Osteoblast (primary cell): ENCODE data around the gene RRAS2. TPM values are rescaled to one million over a fixed set of nuclear protein-coding genes. Genes with fewer than 3 reads are reported as not detected.

Experiments
- DNase-seq: peaks from one replicate; pipeline ENCODE4 v3.0.0; 2011; ENCODE audit warnings: low spot score, mixed read lengths; ENCODE audit not compliant: insufficient read length; ENCODE audit errors: missing footprints
- H2AFZ ChIP-seq: 2 replicates; pipeline ENCODE4 v1.6.0; 2011; ENCODE audit warnings: mild to moderate bottlenecking, low read length
- H3K27ac ChIP-seq: 2 replicates; pipeline ENCODE4 v1.5.1; 2011; ENCODE audit warnings: mild to moderate bottlenecking, low read depth, low read length, moderate library complexity
- H3K27me3 ChIP-seq: 2 replicates; pipeline ENCODE4 v1.6.0; 2012; ENCODE audit warnings: mild to moderate bottlenecking, control low read depth, inconsistent platforms, low read length, moderate library complexity; ENCODE audit not compliant: insufficient read depth
- H3K36me3 ChIP-seq: 2 replicates; pipeline ENCODE4 v1.5.1; 2011; ENCODE audit warnings: mild to moderate bottlenecking, low read length, control low read depth, moderate library complexity; ENCODE audit not compliant: insufficient read depth
- H3K4me1 ChIP-seq: 2 replicates; pipeline ENCODE4 v1.5.1; 2011; ENCODE audit warnings: mild to moderate bottlenecking, low read length, control low read depth, moderate library complexity; ENCODE audit not compliant: insufficient read depth
- H3K4me2 ChIP-seq: 2 replicates; pipeline ENCODE4 v1.6.0; 2011; ENCODE audit warnings: mild to moderate bottlenecking, low read length; ENCODE audit not compliant: insufficient read depth
- H3K4me3 ChIP-seq: fragments of 200-600 bp; sonication (generic); 3 replicates; pipeline ENCODE4 v1.5.1; 2012; ENCODE audit warnings: mild to moderate bottlenecking, low read length, inconsistent platforms; ENCODE audit not compliant: insufficient read depth
- H3K79me2 ChIP-seq: 2 replicates; pipeline ENCODE4 v1.6.0; 2012; ENCODE audit warnings: mild to moderate bottlenecking, low read length, control low read depth, inconsistent platforms; ENCODE audit not compliant: insufficient read depth
- H3K9me3 ChIP-seq: 2 replicates; pipeline ENCODE4 v1.5.1; 2011; ENCODE audit warnings: low read depth, low read length, control low read depth
- H4K20me1 ChIP-seq: 2 replicates; pipeline ENCODE4 v1.6.0; 2012; ENCODE audit warnings: mild to moderate bottlenecking, low read length, control low read depth; ENCODE audit not compliant: insufficient read depth
- total RNA-seq: library from RNA; depleted of rRNA; stranded (reverse); fragments of >200 nt; gene quantifications from 2 replicates; pipeline ENCODE4 v1.2.3, GENCODE V29; 2012
- TF ChIP-seq, protein P1 (sequence below): IDR thresholded peaks from 2 replicates; pipeline ENCODE4 v1.5.1; 2011; ENCODE audit warnings: mild to moderate bottlenecking, low read depth, low read length, moderate library complexity; ENCODE audit errors: extremely low read depth

The RRAS2 gene
- total RNA-seq, 1 donor: 101 TPM

- TF ChIP-seq, protein P1, sequence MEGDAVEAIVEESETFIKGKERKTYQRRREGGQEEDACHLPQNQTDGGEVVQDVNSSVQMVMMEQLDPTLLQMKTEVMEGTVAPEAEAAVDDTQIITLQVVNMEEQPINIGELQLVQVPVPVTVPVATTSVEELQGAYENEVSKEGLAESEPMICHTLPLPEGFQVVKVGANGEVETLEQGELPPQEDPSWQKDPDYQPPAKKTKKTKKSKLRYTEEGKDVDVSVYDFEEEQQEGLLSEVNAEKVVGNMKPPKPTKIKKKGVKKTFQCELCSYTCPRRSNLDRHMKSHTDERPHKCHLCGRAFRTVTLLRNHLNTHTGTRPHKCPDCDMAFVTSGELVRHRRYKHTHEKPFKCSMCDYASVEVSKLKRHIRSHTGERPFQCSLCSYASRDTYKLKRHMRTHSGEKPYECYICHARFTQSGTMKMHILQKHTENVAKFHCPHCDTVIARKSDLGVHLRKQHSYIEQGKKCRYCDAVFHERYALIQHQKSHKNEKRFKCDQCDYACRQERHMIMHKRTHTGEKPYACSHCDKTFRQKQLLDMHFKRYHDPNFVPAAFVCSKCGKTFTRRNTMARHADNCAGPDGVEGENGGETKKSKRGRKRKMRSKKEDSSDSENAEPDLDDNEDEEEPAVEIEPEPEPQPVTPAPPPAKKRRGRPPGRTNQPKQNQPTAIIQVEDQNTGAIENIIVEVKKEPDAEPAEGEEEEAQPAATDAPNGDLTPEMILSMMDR: no peak
These were observed 28.1 kb downstream of the RRAS2 start for GRCh38 chr11:14330881-14331280.

DNA sequence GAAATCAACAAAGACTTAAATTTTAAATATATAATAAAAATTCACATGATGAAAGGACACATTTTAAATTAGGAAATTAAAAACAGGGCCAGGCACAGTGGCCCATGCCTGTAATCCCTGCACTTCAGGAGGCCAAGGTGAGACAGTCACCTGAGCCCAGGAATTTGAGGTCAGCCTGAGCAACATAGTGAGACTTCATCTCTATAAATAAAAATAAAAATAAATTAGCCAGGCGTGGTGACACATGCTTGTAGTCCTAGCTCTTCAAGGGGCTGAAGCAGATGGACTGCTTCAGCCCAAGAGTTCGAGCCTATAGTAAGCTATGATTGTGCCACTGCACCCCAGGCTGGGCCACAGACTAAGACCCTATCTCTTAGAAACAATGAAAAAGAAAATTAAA lies 29.3 kb downstream of the RRAS2 start:
- Histone ChIP-seq H3K9me3 (no peaks in the 10 kb centered on the region), H2AFZ (no peak overlapping the region), H4K20me1 (peaks cover 16% of the 10 kb centered on the region), H3K27me3 (no peaks in the 10 kb centered on the region), H3K79me2 (peaks cover 88% of the 10 kb centered on the region), H3K4me1 (no peaks in the 10 kb centered on the region), H3K4me3 (no peak overlapping the region), H3K4me2 (no peak overlapping the region), H3K36me3 (no peaks in the 10 kb centered on the region), H3K27ac (no peak overlapping the region)
- no peak for DNase-seq
- TF ChIP-seq, protein P1: no peak

More at GRCh38 chr11:14330881-14331280, 28.1 kb downstream of the RRAS2 start:
- Histone ChIP-seq H3K4me1 (peaks cover 4% of the 10 kb centered on the region), H3K9me3 (no peaks in the 10 kb centered on the region), H3K4me3 (no peak overlapping the region), H2AFZ (no peak overlapping the region), H4K20me1 (peaks cover 12% of the 10 kb centered on the region), H3K4me2 (no peak overlapping the region), H3K27me3 (no peaks in the 10 kb centered on the region), H3K27ac (no peak overlapping the region), H3K36me3 (no peaks in the 10 kb centered on the region), H3K79me2 (peaks cover 89% of the 10 kb centered on the region)
- DNase-seq: no peak

DNA sequence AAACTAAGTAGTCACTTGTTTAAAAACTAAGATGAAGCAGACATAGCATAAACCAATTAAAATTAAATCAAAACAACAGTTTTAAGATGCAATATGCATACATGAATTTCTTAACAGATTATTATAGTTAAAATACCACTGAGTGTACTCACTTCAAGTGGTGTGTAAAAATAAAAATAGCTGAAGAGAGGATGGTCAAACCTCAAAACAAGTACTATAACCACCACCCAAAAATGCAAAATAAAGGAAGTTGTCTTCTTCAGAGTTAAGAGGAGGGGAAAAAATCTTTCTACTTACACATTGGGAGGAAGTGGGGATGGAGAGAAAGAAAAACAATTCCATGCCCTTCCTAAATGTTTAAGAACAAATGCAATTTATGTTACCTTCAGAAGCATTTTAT lies 31.9 kb downstream of the RRAS2 start:
- Histone ChIP-seq H4K20me1 (peaks cover 18% of the 10 kb centered on the region), H3K4me1 (no peaks in the 10 kb centered on the region)
- TF ChIP-seq, protein P1: no peak

DNA sequence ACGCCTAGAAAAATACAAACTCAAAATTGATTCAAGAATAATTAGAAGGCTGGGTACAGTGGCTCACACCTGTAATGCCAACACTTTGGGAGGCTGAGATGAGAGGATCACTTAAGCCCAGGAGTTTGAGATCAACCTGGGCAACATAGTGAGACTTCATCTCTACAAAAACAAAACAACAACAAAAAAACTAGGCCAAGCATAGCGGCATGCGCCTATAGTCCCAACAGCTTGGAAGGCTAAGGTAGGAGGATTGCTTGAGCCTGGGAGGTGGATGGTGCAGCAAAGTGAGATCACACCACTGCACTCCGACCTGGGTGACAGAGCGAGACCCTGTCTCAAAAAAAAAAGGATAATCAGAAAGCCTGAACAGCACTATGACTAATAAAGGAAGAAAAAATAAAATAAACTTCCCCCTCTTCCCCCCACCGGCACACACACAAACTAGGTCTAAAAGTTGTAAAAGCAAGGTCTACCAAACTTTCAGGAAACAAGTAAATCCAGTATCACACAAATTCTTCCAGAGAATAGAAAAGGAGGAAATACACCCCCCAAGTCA lies 35.8 kb downstream of the RRAS2 start:
- Histone ChIP-seq H3K27me3 (no peaks in the 10 kb centered on the region), H3K4me1 (peaks cover 14% of the 10 kb centered on the region), H3K79me2 (peaks cover 87% of the 10 kb centered on the region), H3K9me3 (no peaks in the 10 kb centered on the region), H4K20me1 (peaks cover 34% of the 10 kb centered on the region), H3K4me3 (no peak overlapping the region), H3K36me3 (no peaks in the 10 kb centered on the region), H2AFZ (no peak overlapping the region), H3K4me2 (no peak overlapping the region), H3K27ac (no peak overlapping the region)
- DNase-seq: no peak
- TF ChIP-seq, protein P1: no peak

More for the DNA sequence above, 31.9 kb downstream of the RRAS2 start:
- Histone ChIP-seq H3K27me3 (no peaks in the 10 kb centered on the region), H3K79me2 (peaks cover 90% of the 10 kb centered on the region), H3K4me3 (no peak overlapping the region), H3K27ac (no peak overlapping the region), H3K4me2 (no peak overlapping the region), H3K9me3 (no peaks in the 10 kb centered on the region), H3K36me3 (no peaks in the 10 kb centered on the region), H2AFZ (no peak overlapping the region)
- no peak for DNase-seq
